Embryonic facial prominence (tissue), 1 donor: ENCODE results near the gene DOCK4.

Experiments used
- DNase-seq: peaks from one replicate; pipeline ENCODE4 v3.0.0-alpha.2; 2016; ENCODE audit errors: extremely low spot score

The DOCK4 gene

DNA sequence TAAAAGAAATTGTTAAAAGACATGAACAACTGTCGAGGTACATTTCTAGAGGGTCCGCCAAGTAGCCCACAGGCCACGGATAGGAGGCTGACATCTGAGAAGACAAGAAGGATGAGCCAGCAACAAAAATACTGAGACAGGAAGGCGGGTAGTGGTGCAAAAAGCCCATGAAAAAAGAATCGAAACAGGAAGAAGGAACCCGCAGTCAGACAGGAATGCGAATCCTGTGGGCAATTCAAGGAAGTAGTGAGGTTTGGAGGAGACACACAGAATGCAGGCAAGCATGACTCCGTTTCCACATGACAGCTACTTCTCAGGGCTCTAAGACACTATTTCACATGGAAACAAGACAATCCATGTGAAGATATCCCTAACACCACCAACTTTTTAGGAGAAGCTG is 125.2 kb downstream of the DOCK4 start:
- DNase-seq: no peak

DNA sequence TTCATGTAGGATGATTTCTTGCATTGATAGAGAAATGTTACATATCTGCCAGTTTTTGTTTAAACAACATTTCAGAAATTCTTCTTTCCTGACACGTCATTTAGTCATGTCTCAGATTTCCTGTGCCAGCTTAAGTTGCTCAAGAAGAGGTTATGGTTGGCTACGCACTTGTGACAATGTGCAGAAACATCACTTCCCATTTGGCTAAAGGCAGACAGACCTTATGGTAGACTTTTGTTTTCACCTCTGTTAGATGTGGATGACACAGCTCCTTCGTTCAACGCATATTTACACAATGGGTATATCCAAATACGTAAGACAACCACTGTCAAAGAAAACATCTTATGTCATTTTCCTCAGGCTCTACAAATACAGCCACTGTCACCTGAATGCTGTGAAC is 125.8 kb downstream of the DOCK4 start:
- DNase-seq: no peak

DNA sequence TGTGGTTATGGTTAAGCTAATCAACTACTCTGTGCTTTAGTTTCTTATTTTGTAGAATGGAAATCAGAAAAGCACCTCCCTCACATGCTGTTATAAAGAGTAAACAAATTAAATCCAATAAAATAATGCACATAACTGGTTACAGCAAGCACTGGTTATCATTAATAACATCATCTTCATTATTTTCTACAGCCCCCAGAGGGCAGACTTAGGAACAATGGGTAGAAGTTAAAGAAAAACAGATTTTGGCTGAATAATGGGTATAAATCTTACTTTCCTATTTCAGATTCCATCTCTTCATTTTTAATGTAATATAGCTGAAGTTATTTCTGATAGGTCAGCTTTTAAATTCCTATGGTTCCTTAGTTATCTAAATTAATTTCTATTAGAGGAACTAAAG is 126.5 kb downstream of the DOCK4 start:
- no peak for DNase-seq

DNA sequence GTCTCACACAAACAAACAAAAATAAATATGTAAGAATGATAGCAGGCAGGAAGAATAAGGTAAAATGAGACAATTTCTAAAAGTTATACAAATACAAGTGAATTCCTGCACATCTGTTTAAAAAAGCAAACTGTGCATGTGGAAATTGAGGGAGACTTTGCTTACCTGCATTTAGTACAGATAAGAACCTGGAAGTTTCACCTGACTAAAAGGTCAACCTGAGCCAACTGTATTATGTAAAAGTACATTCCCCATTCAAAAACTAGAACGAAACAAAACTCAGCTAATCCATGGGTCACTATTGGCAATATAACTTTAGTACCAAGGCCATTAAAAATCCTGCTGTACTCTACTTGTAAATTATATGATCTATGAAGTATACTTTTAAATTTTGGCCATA is 127.1 kb downstream of the DOCK4 start:
- no peak for DNase-seq

DNA sequence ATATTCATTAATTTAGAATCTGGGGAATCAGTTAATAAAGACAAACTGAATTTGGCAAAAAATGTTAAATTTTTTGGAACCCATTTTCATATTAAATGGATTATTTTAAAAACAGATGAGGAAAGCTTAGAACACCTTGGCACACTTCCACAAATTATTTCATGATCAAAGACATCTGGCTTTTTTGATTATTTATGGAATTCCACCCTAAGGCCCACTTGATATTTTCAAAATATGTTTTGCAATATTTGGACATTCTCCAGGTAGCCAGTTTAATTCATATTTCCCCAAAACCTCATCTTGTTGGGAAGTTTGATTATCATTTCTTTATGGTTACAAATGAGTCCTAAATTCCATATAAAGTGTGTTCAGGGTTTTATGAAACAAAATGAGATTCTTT is 129.9 kb downstream of the DOCK4 start:
- DNase-seq: no peak

DNA sequence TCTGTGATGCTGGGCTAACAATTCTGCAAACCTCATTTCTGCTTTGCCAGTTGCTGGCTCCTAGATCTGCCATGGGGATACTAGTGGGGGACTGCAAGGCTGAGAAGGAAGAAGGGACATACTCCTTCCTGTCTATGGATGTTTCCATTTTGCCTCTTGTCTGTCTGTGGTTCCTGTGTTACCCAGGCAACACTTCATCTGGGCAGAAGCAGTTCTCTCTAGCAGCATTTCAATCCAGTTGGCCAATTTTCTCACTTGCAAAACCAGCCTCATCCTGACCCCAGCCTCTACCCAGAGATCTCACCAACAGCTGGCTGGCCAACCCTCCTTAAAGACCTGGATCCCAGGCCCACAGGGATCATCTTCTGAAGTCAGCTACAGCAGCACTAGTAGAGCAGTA is 131.7 kb downstream of the DOCK4 start:
- DNase-seq: no peak

DNA sequence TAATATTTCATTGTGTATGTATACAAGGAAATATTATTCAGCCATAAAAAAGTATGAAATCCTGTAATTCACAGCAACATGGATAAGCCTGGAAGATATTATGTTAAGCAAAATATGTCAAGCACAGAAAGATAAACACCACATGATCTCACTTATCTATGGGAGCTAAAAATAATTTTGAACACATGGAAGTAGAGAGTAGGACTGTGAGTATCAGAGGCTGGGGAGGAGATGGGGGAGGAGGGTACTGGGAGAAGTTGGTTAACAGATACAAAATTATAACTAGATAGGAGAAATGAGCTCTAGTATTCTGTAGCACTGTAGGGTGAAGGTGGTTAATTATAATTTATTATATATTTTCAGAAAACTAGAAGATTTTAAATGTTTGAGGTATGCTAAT is 132.7 kb downstream of the DOCK4 start:
- DNase-seq: no peak

DNA sequence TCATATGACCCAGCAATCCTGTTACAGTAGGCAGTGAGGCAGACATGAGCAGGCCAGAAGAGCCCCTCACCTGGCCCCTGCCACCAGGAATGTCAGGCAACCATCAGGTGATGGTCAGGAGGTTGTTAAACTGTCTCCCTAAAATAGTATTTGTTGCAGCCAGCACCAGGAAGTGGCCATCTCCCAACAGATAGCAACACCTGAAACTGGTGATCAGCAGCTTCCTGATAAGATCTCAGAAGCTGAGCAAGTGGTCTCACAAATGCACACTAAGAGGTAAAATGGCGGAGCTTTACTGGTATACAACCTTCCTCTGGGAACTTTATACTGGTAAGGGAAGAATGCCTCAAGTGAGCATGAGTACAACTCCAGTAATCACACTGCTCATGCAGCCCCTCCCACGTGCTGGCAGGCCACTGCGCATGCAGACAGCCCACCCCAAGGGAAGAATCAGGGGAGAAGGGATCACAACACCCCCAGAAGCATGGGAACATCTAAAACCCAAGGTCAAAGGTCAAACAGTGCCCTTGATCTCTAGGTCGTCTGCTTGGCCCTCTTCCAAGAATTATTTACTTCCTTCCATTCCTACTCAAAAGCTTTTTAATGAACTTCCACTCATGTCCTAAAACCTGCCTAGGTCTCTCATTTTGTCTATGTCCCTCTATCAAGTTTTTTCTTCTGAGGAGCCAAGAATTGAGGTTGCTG is 133.5 kb downstream of the DOCK4 start:
- no peak for DNase-seq

DNA sequence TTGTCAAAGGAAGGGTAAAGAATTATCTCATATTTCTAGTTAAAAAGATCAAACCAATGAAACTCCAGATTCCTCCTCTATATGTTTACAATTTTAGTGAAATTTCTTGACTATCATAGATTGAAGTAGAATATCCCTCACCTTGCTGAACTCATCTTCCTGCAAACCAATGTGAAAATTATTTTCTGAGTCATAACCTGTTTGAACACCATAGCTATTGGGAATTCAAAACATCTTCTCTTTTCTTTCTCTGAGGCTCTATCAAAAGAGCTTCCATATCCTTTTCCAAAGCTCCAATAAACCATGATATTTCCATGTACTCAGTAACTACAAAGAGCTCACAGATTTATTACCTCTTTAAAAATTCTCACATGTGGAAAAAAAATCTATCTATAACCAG is 134.3 kb downstream of the DOCK4 start:
- no peak for DNase-seq

DNA sequence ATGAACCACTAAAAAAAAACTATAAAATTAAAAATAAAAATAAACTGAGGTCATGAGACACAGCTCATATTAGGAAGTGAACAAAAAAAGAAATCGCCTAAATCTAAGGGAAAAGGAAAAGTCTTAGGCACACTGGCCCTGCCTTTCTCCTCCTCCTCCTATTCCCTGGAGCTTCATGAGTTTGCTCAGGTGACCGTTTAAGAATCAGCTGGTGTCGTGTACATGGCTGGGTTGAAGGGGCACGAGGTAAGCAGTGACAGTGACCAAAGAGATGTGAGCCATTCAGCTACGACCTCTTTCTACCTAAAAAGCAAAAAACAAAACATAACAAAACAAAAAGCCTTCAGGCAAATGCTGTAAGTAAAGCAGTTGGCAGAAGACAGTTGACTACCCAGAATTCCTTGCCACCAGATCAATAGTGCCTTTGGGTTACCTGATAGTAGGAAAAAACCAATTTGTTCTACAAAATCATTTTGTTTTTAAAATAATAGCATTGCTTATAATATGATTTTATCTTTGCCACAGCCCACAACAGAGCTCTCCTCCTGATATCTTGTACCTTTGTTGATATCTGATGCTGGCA is 135.4 kb downstream of the DOCK4 start:
- no peak for DNase-seq

DNA sequence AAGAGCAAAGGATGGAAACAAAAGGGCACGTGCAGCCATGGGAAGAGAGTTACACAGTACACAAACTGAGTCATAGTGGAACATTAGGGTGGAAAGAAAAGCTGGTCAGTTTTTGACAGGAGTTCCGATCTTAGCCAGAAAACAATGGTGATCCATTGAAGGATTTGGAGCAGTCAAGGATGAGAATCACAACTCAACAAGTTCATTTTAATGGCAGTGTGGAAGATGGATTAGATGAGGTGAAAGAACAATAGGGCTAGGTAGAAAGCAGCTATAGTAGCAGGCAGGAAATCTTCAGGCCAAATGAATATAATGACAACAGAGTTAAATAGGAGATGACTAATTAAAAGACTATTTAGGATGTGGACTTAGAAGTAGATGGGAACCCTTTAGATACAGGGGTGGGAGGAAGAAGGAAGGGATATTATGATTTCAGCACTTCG is 136.3 kb downstream of the DOCK4 start:
- DNase-seq: no peak

DNA sequence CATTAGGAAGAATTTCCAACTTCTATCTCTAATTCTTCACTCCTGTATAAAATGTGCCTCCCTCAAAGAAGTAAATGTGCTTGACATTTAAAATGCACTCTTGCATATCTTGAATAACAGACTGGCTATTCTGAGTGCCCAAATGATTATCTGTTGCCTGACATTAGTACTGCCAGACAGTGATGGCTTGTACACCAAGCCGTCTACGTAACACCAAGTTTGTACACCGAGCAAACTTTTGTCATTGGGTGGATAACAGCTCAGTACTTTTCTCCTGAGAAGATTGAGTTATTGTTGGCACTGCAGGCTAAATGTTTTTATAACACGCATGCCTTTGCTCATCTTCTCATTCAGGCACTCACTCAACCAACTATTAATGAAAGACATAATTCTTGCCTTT is 137.2 kb downstream of the DOCK4 start:
- DNase-seq: no peak

DNA sequence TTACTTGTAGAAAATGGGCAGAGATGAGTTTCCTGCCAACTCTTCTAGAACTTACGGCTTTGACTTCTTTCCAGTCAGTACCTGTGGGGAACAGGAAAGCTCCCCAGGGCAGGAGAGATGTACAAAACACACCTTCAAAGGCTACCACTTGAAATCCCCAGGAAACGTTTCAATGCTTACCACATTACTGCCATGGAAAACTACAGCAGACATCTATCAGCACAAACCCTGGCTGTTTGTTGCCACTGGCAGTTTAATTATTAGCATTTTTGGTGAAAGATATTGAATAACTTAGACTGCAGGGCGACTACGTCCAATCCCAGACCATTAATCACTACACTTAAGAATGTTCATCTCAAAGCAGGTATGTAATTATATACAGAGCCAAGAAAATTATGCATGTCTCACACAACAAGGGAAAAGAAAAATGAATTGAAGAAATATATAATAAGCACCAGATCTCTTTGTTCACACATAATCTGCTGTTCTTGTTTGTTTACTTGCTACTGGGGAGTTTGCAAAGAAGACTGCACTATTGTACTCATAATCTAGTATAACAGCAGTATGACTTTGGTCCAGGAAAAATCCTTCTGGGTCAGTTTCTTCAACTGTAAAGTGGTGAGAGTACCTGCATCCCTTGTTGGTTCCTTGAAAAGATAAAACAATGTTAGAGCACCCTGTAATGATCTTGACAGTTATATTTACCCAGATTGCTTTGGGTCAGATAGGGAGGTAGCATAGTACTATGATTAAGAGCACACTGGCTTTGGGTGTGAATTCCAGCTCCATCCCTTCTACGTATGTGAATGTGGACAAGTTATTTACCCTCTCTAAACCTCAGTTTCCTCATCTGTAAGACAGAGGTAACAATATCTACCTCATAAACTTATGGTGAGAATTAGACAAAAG is 138.3 kb downstream of the DOCK4 start:
- no peak for DNase-seq

DNA sequence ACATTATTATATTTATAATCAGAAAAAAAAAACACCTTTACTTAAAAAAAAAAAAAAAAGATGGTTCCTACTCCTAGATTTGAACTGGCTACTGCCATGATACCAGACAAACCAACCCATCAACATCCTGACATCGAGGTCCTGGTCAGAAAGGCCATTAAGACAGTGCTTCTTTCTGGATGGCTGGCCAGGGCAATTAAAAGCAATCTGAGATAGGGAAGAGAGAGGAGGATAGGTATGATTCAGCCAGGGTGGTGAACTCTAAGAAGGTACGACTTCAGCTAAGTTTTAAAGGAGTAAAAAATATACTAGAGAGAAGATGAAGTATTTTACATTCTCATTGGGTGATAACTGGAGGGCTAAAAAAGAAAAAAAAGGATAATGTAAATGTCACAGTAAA is 139.0 kb downstream of the DOCK4 start:
- DNase-seq: no peak

DNA sequence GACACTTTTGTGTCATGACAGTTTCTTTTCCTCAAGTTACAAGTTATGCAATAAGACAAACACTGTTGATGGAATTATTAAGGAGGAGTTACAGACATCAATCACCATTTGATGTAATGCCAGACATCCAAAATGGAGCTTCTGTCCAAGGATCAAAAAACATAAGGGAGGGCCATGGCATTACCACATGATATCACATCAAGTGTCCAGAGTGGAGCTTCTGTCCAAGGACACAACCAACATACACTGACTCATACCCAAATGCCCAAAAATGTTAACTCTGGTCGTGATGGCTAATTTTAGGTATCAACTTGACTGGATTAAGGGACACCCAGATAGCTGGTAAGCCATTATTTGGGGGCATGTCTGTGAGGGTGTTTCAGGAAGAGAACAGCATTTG is 140.4 kb downstream of the DOCK4 start:
- no peak for DNase-seq

DNA sequence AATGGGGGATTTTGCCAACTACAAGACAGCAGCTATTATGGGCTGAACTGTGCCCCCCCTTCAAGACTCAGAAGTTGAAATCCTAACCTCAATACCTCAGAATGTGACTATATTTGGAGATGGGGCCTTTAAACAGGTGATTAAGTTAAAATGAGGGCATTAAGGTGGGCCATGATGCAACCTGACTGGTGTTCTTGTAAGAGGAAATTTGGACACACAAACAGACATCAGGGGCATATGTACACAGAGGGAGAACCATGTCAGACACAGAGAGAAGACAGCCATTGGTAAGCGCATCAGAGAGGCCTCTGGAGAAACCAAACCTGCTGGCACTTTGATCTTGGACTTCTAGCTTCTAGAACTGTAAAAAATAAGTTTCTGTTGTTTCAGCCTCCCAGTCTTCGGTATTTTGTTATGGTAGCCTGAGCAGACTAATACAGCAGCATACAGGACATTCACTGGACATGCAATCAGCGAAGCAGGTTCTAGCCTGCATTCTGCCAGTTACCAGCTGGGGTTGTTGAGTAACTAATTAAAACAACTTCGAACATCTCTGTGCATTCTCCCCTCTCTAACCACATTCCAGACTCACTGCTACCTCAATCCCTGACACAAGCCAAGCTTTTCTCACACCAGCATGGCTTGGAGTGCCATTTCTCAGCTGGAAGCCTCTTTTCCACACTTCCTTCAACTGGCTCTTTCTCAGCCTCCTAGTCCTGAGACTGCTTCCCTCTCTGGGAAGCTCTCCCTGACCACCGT is 141.4 kb downstream of the DOCK4 start:
- DNase-seq: no peak

DNA sequence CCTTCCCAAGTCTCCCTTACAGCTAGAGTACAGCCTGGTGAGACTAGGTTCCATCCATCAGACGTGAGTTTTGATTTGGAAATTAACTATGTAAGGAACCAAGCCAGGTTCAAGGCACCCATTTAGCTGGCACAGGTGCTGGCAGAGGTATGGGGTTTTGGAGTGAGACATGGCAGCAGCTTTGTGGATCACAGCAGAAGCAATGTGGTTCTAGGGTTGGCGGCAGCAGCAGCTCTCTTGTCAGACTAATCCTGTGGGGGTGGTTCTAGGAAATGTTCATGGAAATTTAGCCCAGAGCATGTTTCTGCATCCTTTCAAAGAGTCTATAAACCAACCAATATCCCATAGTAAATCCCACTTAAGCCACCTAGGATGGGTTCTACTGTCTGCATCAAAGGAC is 142.2 kb downstream of the DOCK4 start:
- no peak for DNase-seq

DNA sequence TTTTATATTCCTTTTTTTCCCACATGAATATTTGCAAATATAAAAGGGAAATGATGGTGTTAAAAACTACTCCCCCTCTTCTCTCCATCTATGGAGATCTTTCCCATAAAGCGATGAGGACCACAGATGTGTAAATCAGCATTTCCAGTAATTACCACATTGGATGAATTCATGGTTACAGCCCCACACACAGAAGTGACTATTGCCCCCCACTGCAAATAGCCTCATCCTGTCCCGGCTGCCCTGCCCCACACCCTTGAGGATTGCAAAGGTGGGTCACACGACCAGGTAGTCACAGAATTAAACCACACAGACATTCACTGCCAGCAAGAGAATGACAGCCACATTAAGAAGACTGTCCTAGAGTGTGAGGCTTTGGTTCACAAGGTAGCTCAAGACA is 145.1 kb downstream of the DOCK4 start:
- no peak for DNase-seq

DNA sequence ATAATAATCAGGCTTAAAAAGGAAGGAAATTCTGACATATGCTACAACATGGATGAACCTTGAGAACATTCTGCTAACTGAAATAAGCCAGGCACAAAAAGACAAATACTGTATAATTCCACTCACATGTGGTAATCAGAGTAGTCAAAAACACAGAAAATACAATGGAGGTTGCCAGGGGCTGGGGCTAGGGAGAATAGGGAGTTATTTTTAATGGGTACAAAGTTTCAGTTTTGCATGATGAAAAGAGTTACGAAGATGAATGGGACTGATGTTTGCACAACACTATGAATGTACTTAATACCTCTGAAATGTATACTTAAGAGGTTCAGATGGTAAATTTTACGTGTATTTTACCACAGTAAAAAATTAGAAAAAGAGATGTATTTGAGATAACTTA is 145.6 kb downstream of the DOCK4 start:
- no peak for DNase-seq

DNA sequence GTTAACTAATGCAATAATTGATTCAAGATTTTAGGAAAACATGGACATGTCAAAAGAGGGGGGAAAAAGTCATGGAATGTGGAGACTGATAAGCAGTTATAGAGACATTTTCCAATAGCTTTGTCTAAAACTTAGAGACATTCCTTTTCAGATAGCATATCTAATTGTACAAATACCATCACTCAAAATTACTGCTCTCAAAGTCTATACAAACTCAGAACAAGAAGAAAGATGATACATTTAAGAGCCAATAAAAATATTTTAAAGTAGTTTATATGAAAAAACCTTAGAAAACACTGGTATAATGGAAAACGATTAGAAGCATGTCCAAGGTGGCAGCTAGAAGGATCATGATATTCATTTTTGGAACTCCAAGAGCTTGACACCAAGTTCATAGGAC is 146.5 kb downstream of the DOCK4 start:
- DNase-seq: no peak

DNA sequence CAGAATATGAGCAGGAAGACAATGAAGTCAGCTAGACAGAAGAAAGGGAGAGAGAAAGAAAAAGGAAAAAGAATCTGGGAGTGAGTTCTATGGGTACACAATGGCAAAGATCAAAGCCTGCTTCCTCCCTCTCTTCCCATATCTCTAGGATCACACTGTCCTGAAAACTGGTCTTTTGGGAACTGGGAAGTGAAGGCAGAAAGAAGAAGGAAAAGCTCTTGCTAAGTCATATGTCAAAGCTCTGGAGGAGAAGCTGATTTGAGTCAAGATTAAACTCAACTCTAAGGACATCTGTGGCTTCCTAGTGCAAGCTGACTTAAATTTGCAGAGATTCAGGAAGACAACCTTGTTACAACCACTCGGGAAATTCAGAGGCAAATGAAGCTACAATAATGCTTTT is 147.5 kb downstream of the DOCK4 start:
- DNase-seq: no peak

DNA sequence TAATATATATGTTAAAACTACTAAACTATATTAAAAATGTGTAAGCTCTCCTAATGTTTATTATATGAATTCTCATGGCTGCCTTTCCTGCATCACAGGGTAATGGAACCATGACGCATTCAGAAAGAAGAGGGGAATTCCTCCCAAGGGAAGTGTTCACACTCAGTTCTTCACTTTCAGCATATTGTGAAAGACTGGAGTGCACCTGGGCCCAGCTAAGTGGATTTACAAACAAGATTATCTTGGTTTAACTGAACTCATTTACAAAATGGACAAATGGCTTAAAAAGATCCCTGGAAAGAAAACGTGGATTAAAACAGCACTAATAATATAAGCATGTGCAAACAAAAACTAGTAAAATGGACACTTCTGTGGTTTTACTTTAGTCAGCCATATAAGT is 149.8 kb downstream of the DOCK4 start:
- no peak for DNase-seq
